ENCODE data around the gene CACNG5. TPM values are rescaled to one million over a fixed set of nuclear protein-coding genes. Genes with fewer than 3 reads are reported as not detected.

The CACNG5 gene
- total RNA-seq, 1 experiment from 2014 or later = 0.10 TPM

DNA sequence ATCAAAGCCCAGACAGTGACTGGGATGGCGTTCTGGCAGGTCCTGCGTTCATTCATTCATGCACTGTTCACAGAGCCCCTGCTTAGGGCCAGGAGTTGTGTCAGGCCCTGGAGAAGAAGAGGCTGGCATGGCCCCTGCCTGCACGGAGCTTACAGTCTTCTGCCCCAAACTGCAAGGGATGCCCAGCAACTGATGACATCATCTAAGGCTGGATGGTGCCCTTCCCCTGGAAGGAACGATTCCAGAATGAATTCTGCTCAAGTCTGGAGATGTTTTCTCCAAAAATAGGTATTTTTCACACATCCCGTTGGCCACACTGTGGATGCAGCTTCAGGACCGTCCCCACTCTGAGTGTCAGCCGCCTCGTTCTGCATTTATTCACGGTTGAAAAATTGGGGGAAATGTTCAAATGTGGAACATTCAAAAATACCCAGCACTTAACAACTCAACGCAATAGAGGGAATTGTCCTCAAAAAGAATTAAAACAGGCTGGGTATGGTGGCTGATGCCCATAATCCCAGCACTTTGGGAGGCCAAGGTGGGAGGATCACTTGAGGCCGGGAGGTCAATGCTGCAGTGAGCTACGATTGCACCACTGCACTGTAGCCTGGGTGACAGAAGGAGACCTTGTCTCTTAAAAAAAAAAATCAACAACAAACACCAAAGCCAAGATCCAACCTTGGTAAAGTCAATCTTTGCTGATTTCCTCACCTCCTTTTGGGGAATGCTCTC, 23.8 kb upstream of the CACNG5 start:
- Histone ChIP-seq H3K36me3 (no peaks in the 10 kb centered on the region), H3K27ac (no peak overlapping the region), H3K9me3 (replicated peaks) (no peaks in the 10 kb centered on the region), H3K4me1 (no peaks in the 10 kb centered on the region), H3K27me3 (no peaks in the 10 kb centered on the region), H3K4me3 (no peak overlapping the region)
- no peak for DNase-seq

DNA sequence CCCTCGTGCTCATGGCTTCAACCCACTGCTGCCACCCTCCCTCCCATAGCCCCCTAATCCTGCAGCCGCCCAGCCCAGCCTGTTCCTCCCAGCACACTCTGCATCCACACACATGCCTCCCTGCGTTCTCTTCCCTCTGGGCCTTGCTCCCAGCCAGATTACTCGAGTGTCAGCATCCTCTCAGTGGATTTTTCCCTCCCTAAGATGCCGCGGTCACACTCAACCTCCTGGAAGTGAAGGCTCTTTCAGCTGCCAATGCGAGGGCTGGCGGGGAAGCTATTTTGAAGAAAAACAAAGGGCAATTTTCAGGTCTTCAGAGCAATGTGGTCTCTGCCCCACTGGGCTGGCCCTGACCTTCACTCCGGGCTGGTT, 23.2 kb upstream of the CACNG5 start:
- H3K4me3 ChIP-seq = no peak overlapping the region
- no peaks in the 10 kb centered on the region for H3K27me3 ChIP-seq
- no peaks in the 10 kb centered on the region for H3K36me3 ChIP-seq
- H3K27ac ChIP-seq = no peak overlapping the region
- no peak for DNase-seq
- no peaks in the 10 kb centered on the region for H3K4me1 ChIP-seq
- no peaks in the 10 kb centered on the region for H3K9me3 ChIP-seq (replicated peaks)

GRCh38 chr17:66812571-66812970, 22.3 kb upstream of the CACNG5 start:
- no peaks in the 10 kb centered on the region for H3K36me3 ChIP-seq
- H3K27me3 ChIP-seq = no peaks in the 10 kb centered on the region
- no peaks in the 10 kb centered on the region for H3K4me1 ChIP-seq
- H3K4me3 ChIP-seq = no peak overlapping the region
- H3K27ac ChIP-seq = no peak overlapping the region
- DNase-seq = no peak
- 0 out of 2 replicates have a peak, but pooled peaks cover under 1% of the 10 kb centered on the region for H3K9me3 ChIP-seq (replicated peaks)

- H3K4me1 ChIP-seq = no peaks in the 10 kb centered on the region
- no peak for DNase-seq
- no peaks in the 10 kb centered on the region for H3K36me3 ChIP-seq
- H3K27ac ChIP-seq = no peak overlapping the region
- H3K9me3 ChIP-seq (replicated peaks) = 0 out of 2 replicates have a peak, but pooled peaks cover 4% of the 10 kb centered on the region
- no peaks in the 10 kb centered on the region for H3K27me3 ChIP-seq
- no peak overlapping the region for H3K4me3 ChIP-seq
Observed at GRCh38 chr17:66813296-66813695, 21.6 kb upstream of the CACNG5 start.

GRCh38 chr17:66814026-66814425, 20.9 kb upstream of the CACNG5 start:
- no peak overlapping the region for H3K27ac ChIP-seq
- no peaks in the 10 kb centered on the region for H3K4me1 ChIP-seq
- no peak overlapping the region for H3K4me3 ChIP-seq
- DNase-seq = no peak
- H3K27me3 ChIP-seq = no peaks in the 10 kb centered on the region
- 0 out of 2 replicates have a peak, but pooled peaks cover 4% of the 10 kb centered on the region for H3K9me3 ChIP-seq (replicated peaks)
- no peaks in the 10 kb centered on the region for H3K36me3 ChIP-seq

DNA sequence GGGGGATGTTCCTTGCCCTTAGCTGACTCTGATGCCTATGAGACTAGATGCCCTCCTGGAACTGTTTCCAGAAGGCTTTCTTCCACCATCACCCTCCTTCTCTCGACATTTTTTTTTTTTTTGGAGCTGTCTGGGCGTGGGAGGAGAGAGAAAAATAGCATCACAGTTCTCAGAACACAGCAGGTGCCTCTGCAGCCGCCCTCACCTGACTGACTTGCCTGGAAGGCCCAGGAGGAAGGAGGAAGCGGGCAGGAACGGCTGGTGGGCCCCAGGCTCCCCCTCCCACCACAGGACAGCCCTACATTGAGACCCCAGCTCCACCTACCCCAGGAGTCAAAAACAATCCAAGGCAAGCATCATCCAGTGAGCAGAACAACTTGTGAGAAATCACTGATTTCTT, 20.3 kb upstream of the CACNG5 start:
- DNase-seq = no peak
- Histone ChIP-seq H3K4me1 (no peaks in the 10 kb centered on the region), H3K27ac (no peak overlapping the region), H3K36me3 (no peaks in the 10 kb centered on the region), H3K9me3 (replicated peaks) (0 out of 2 replicates have a peak, but pooled peaks cover 4% of the 10 kb centered on the region), H3K27me3 (no peaks in the 10 kb centered on the region), H3K4me3 (no peak overlapping the region)

DNA sequence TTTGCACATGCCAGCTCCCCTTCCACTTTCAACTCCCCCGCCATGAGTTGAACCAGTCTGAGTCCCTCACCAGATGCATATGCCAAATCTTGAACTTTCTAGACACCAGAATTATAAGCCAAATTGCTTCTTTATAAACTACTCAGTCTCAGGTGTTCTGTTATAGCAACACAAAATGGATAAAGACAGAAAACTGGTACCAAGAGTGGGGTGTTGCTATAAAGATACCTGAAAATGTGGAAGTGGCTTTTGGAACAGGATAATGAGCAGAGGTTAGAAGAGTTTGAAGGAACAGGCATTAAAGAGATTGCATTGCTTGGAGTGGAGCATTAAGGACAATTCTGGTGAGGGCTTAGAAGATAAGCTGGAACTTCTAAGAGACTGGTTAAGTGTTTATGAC, 17.2 kb upstream of the CACNG5 start:
- Histone ChIP-seq H3K9me3 (replicated peaks) (0 out of 2 replicates have a peak, but pooled peaks cover 4% of the 10 kb centered on the region), H3K4me3 (no peak overlapping the region), H3K27ac (no peak overlapping the region), H3K27me3 (no peaks in the 10 kb centered on the region), H3K4me1 (no peaks in the 10 kb centered on the region), H3K36me3 (no peaks in the 10 kb centered on the region)
- DNase-seq = no peak

GRCh38 chr17:66819466-66819865, 15.5 kb upstream of the CACNG5 start:
- Histone ChIP-seq H3K27ac (no peak overlapping the region), H3K4me3 (no peak overlapping the region), H3K9me3 (replicated peaks) (0 out of 2 replicates have a peak, but pooled peaks cover 4% of the 10 kb centered on the region), H3K36me3 (no peaks in the 10 kb centered on the region), H3K4me1 (no peaks in the 10 kb centered on the region), H3K27me3 (no peaks in the 10 kb centered on the region)
- DNase-seq = no peak

- Histone ChIP-seq H3K9me3 (replicated peaks) (0 out of 2 replicates have a peak, but pooled peaks cover 4% of the 10 kb centered on the region), H3K36me3 (no peaks in the 10 kb centered on the region), H3K4me3 (no peak overlapping the region), H3K4me1 (no peaks in the 10 kb centered on the region), H3K27ac (no peak overlapping the region), H3K27me3 (no peaks in the 10 kb centered on the region)
- no peak for DNase-seq
Observed at GRCh38 chr17:66822009-66822408, 12.9 kb upstream of the CACNG5 start.

DNA sequence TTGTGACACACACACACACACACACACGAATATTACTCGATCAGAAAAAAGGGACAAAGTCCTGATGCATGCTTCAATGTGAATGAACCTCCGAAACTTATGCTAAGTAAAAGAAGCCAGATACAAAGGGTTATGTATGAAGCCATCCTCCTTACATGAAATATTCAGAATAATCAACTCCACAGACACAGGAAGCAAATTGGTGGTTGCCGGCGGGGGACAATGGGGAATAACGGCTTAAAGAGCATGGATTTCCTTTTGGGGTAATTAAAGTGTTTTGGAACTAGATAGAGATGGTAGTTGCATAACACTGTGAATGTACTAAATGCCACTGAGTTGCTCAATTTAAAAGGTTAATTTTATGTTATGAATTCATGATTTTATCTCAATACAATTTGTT, 8.1 kb upstream of the CACNG5 start:
- DNase-seq = no peak
- Histone ChIP-seq H3K4me1 (peaks cover 17% of the 10 kb centered on the region), H3K36me3 (no peaks in the 10 kb centered on the region), H3K9me3 (replicated peaks) (no peaks in the 10 kb centered on the region), H3K27ac (no peak overlapping the region), H3K4me3 (no peak overlapping the region), H3K27me3 (no peaks in the 10 kb centered on the region)

GRCh38 chr17:66829386-66829864, 5.5 kb upstream of the CACNG5 start:
- no peak overlapping the region for H3K27ac ChIP-seq
- no peak overlapping the region for H3K4me3 ChIP-seq
- H3K27me3 ChIP-seq = no peaks in the 10 kb centered on the region
- peak; percentile 75 to 85 for DNase-seq
- H3K4me1 ChIP-seq = peaks cover 17% of the 10 kb centered on the region
- H3K9me3 ChIP-seq (replicated peaks) = no peaks in the 10 kb centered on the region
- no peaks in the 10 kb centered on the region for H3K36me3 ChIP-seq

- no peak overlapping the region for H3K4me3 ChIP-seq
- no peaks in the 10 kb centered on the region for H3K27me3 ChIP-seq
- DNase-seq = peak; percentile 68 to 80
- no peaks in the 10 kb centered on the region for H3K9me3 ChIP-seq (replicated peaks)
- H3K36me3 ChIP-seq = no peaks in the 10 kb centered on the region
- peak overlapping the region; percentile 36 for H3K27ac ChIP-seq
- peaks cover 17% of the 10 kb centered on the region for H3K4me1 ChIP-seq
Observed at GRCh38 chr17:66829883-66830282, 5.0 kb upstream of the CACNG5 start.

- Histone ChIP-seq H3K36me3 (no peaks in the 10 kb centered on the region), H3K9me3 (replicated peaks) (no peaks in the 10 kb centered on the region), H3K27ac (peak overlapping the region; percentile 36), H3K4me1 (peaks cover 17% of the 10 kb centered on the region), H3K27me3 (no peaks in the 10 kb centered on the region), H3K4me3 (no peak overlapping the region)
- peak; percentile 63 to 80 for DNase-seq
Observed at GRCh38 chr17:66830451-66830850, 4.5 kb upstream of the CACNG5 start.

DNA sequence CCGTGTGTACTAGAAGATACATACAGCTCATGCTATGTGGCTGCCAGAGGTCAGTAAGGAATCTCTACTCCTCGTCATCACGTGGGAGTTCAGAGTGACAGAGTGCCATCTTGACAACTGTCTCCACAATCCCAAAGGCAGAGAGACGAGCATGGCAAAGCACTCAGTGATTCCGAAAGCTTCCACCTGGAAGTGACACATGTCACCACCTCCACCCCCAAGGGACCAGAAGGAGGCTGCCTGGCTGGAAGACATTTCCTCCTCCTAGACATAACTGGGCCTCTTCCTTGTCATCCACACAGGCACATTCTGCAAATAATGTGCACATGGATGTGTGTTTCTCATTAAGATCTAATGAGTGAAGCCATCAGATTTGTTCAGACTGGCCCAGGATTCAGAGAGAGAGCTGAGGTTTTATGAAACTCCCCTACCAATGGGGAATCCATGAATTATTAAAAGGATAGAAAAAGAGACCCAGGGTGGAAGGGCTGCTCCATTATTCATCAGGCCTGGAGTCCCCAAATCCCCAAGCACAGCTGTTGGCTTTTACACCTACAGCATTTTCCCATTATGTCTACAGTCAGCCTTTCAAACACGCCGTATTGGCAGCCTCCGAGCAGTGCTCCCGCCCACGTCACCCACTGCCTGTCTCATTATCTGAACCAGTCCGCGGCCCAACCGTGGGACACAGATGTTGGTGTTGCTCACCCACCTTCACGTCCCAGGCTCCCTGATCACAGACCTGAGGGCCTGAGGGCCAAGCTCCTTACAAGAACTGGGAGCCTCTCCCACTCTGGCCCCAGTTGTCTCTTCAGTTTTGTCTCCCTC, 3.3 kb upstream of the CACNG5 start:
- no peaks in the 10 kb centered on the region for H3K27me3 ChIP-seq
- no peak overlapping the region for H3K4me3 ChIP-seq
- no peak overlapping the region for H3K27ac ChIP-seq

GRCh38 chr17:66833201-66833600, 1.7 kb upstream of the CACNG5 start:
- Histone ChIP-seq H3K9me3 (replicated peaks) (no peaks in the 10 kb centered on the region), H3K36me3 (no peaks in the 10 kb centered on the region), H3K4me3 (no peak overlapping the region), H3K27me3 (no peaks in the 10 kb centered on the region), H3K4me1 (peaks cover 17% of the 10 kb centered on the region), H3K27ac (no peak overlapping the region)
- DNase-seq = no peak

More for the DNA sequence above, 3.3 kb upstream of the CACNG5 start:
- Histone ChIP-seq H3K9me3 (replicated peaks) (no peaks in the 10 kb centered on the region), H3K4me1 (peaks cover 17% of the 10 kb centered on the region), H3K36me3 (no peaks in the 10 kb centered on the region)
- DNase-seq = peak; percentile 18 to 60

Data from SJCRH30 (cell line).